ENCODE measurements around the gene DNAH8.

DNA sequence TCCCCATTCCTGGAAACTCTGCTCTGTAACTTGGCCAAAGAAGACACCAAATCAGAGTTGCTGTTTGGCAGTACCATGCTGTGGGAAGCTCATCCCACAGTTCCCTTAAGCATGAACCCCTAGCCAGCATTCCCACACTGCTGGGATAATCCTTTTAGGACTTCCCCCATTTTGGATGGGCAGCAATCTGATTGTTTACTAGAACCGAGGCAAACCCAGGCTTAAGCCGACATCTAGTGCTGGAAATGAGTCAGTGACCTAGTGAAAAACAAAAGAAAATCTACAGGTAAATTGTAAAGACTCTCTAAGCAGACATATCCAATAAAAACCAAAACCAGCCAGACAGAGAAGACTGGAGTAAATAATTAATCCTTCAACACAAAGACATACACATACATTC is 5.2 kb downstream of the DNAH8 start:
- TF ChIP-seq, protein P1, sequence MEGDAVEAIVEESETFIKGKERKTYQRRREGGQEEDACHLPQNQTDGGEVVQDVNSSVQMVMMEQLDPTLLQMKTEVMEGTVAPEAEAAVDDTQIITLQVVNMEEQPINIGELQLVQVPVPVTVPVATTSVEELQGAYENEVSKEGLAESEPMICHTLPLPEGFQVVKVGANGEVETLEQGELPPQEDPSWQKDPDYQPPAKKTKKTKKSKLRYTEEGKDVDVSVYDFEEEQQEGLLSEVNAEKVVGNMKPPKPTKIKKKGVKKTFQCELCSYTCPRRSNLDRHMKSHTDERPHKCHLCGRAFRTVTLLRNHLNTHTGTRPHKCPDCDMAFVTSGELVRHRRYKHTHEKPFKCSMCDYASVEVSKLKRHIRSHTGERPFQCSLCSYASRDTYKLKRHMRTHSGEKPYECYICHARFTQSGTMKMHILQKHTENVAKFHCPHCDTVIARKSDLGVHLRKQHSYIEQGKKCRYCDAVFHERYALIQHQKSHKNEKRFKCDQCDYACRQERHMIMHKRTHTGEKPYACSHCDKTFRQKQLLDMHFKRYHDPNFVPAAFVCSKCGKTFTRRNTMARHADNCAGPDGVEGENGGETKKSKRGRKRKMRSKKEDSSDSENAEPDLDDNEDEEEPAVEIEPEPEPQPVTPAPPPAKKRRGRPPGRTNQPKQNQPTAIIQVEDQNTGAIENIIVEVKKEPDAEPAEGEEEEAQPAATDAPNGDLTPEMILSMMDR (IDR thresholded peaks at IDR 0.05; ENCODE audit: insufficient read depth, low read depth, low read length): no peak
- no peak for TF ChIP-seq EZH2 (IDR thresholded peaks at IDR 0.05; ENCODE audit: insufficient read depth, low read length)
